A549 (cell line): ENCODE measurements around the gene ADAMTS16. TPM values are rescaled to one million over a fixed set of nuclear protein-coding genes. Genes with fewer than 3 reads are reported as not detected.

Source experiments
- ATAC-seq, 2 experiments: fragments of 200-7000 bp in 1 of 2; fragments of >200 bp in 1 of 2; cut with Nextera tagmentation in 1 of 2; cut with Tn5 transposase in 1 of 2; 3 replicates each; pipeline versions ENCODE4 v1.8.0 to v1.9.1; 2018 to 2020; ENCODE audit warnings: mild to moderate bottlenecking in 1 of 2, moderate library complexity in 1 of 2
- CTCF ChIA-PET: fragments of 300-600 bp; sonication (Branson Sonifier 250); formaldehyde crosslinking; extraction: SDS; loops from one replicate; lab custom pipeline; 2021; ENCODE audit warnings: antibody characterized with exemption, inconsistent platforms; lab: Yijun Ruan, JAX
- POLR2A ChIA-PET: fragments of 350-600 bp; formaldehyde crosslinking; extraction: SDS; loops from one replicate; lab custom pipeline; 2021; ENCODE audit warnings: antibody characterized with exemption, inconsistent platforms; lab: Yijun Ruan, JAX
- DNase-seq, 2 experiments: peaks; one replicate each; pipeline versions ENCODE4 v3.0.0 to v3.0.0-alpha.2; 2011 to 2016; ENCODE audit warnings: low read depth in 1 of 2, low spot score in 1 of 2
- FAIRE-seq: peaks from 2 replicates; lab custom pipeline; 2011; peaks lifted over from hg19 to GRCh38; lab: Jason Lieb, UNC
- H3K27ac ChIP-seq, 2 experiments: fragments of >200 bp; sonication (Bioruptor Twin); formaldehyde crosslinking; 3 replicates each; pipeline ENCODE4 v1.5.1; 2016 to 2017
- H3K4me1 ChIP-seq: fragments of >200 bp; sonication (Bioruptor Twin); formaldehyde crosslinking; 3 replicates; pipeline ENCODE4 v1.6.1; 2016
- H3K4me2 ChIP-seq: fragments of >200 bp; sonication (Bioruptor Twin); formaldehyde crosslinking; 3 replicates; pipeline ENCODE4 v1.6.1; 2016
- H3K4me3 ChIP-seq: fragments of >200 bp; sonication (Bioruptor Twin); formaldehyde crosslinking; 3 replicates; pipeline ENCODE4 v1.5.1; 2016
- H3K9me3 ChIP-seq: fragments of >200 bp; sonication (Bioruptor Twin); formaldehyde crosslinking; 3 replicates; pipeline ENCODE4 v1.6.1; 2016
- ATOH8 ChIP-seq: fragments of 250-450 bp; sonication (Bioruptor Pico); IDR thresholded peaks from 2 replicates; pipeline ENCODE4 v1.5.0; 2020; ENCODE audit warnings: low read depth, mild to moderate bottlenecking, moderate library complexity
- CEBPB ChIP-seq, 2 experiments: fragments of >200 bp in 1 of 2; sonication (Bioruptor Twin) in 1 of 2; formaldehyde crosslinking in 1 of 2; IDR thresholded peaks; 2 replicates each; pipeline ENCODE4 v1.6.1; 2012 to 2016
- CHD2 ChIP-seq: fragments of 150-350 bp; IDR thresholded peaks from 2 replicates; pipeline ENCODE4 v1.6.1; 2014; ENCODE audit warnings: low read length; ENCODE audit not compliant: partially characterized antibody
- EHMT2 ChIP-seq: fragments of 200-600 bp; sonication (generic); IDR thresholded peaks from 2 replicates; pipeline ENCODE4 v1.6.1; 2016; ENCODE audit warnings: antibody characterized with exemption, low read depth, mild to moderate bottlenecking, moderate library complexity
- FOSB ChIP-seq: fragments of 250-450 bp; sonication (Bioruptor Pico); IDR thresholded peaks from 2 replicates; pipeline ENCODE4 v1.5.0; 2020; ENCODE audit warnings: mild to moderate bottlenecking, moderate library complexity
- FOXS1 ChIP-seq: fragments of 250-450 bp; sonication (Bioruptor Pico); IDR thresholded peaks from 2 replicates; pipeline ENCODE4 v1.5.0; 2020; ENCODE audit warnings: mild to moderate bottlenecking, moderate library complexity
- GATA3 ChIP-seq: IDR thresholded peaks from 2 replicates; pipeline ENCODE4 v1.6.1; 2012; ENCODE audit warnings: borderline replicate concordance
- HDAC2 ChIP-seq: fragments of 200-600 bp; sonication (generic); IDR thresholded peaks from 2 replicates; pipeline ENCODE4 v1.6.1; 2016
- HOXA7 ChIP-seq: fragments of 250-450 bp; sonication (Bioruptor Pico); IDR thresholded peaks from 2 replicates; pipeline ENCODE4 v1.5.0; 2020; ENCODE audit warnings: mild to moderate bottlenecking, moderate library complexity
- HOXB5 ChIP-seq: fragments of 250-450 bp; sonication (Bioruptor Pico); IDR thresholded peaks from 2 replicates; pipeline ENCODE4 v1.5.0; 2020; ENCODE audit warnings: mild to moderate bottlenecking, moderate library complexity
- KDM1A ChIP-seq: fragments of 200-600 bp; sonication (generic); IDR thresholded peaks from 2 replicates; pipeline ENCODE4 v1.6.1; 2016; ENCODE audit warnings: low read depth, mild to moderate bottlenecking
- MYC ChIP-seq: IDR thresholded peaks from 2 replicates; pipeline ENCODE4 v1.6.1; 2012; ENCODE audit warnings: mild to moderate bottlenecking, inconsistent platforms, low read length, improper control_type of control experiment, borderline replicate concordance
- NFE2L2 ChIP-seq: fragments of 150-350 bp; conservative IDR thresholded peaks from 2 replicates; pipeline ENCODE4 v1.6.1; 2014; ENCODE audit warnings: low read length
- NR3C1 ChIP-seq: fragments of >200 bp; sonication (Bioruptor Twin); formaldehyde crosslinking; IDR thresholded peaks from 3 replicates; pipeline ENCODE4 v1.6.1; 2017
- PHF8 ChIP-seq: fragments of 200-600 bp; sonication (generic); IDR thresholded peaks from 2 replicates; pipeline ENCODE4 v1.6.1; 2016; ENCODE audit warnings: low read depth, mild to moderate bottlenecking, antibody characterized with exemption, moderate library complexity, borderline replicate concordance
- POLR2AphosphoS2 ChIP-seq: conservative IDR thresholded peaks from 2 replicates; pipeline ENCODE4 v1.6.1; 2012; ENCODE audit warnings: low read length, improper control_type of control experiment, inconsistent platforms
- RAD21 ChIP-seq, 2 experiments: fragments of >200 bp in 1 of 2; sonication (Bioruptor Twin) in 1 of 2; formaldehyde crosslinking in 1 of 2; IDR thresholded peaks in 1 of 2; conservative IDR thresholded peaks in 1 of 2; 2 replicates in 1 of 2; 3 replicates in 1 of 2; pipeline ENCODE4 v1.6.1; 2012 to 2018; ENCODE audit warnings: inconsistent platforms in 1 of 2
- RCOR1 ChIP-seq: fragments of 150-350 bp; IDR thresholded peaks from 2 replicates; pipeline ENCODE4 v1.6.1; 2014; ENCODE audit warnings: antibody characterized with exemption, low read length, low read depth
- TFCP2L1 ChIP-seq: fragments of 250-450 bp; sonication (Bioruptor Pico); IDR thresholded peaks from 2 replicates; pipeline ENCODE4 v1.5.0; 2021; ENCODE audit warnings: mild to moderate bottlenecking
- TP53 ChIP-seq: fragments of 250-450 bp; sonication (Bioruptor Pico); IDR thresholded peaks from 2 replicates; pipeline ENCODE4 v1.5.0; 2021; ENCODE audit warnings: mild to moderate bottlenecking, moderate library complexity
- ZC3H11A ChIP-seq: fragments of 450-650 bp; IDR thresholded peaks from 2 replicates; pipeline ENCODE4 v1.6.1; 2014; ENCODE audit warnings: antibody characterized with exemption, mild to moderate bottlenecking
- WGBS: methylation state at CpG from one replicate; pipeline ENCODE4 v1.1.6; 2017; ENCODE audit errors: missing lambda C conversion rate; 5-methylcytosine and 5-hydroxymethylcytosine counted together
- polyA plus RNA-seq, 4 experiments: library from polyadenylated mRNA; depleted of rRNA in 3 of 4; stranded (reverse); fragments of >200 nt; fragmentation: RNase III in 1 of 4; extraction: RNeasy Plus Mini Kit Qiagen cat#74134 plus additional on column Dnase treatment in 1 of 4; gene quantifications; 2 replicates in 3 of 4; 3 replicates in 1 of 4; pipeline ENCODE4 v1.2.3, GENCODE V29; 2011 to 2017
- TF ChIP-seq, protein P1 (sequence below): IDR thresholded peaks from 2 replicates; pipeline ENCODE4 v1.6.1; 2012; ENCODE audit warnings: low read depth, borderline replicate concordance
- TF ChIP-seq, protein P2 (sequence below): IDR thresholded peaks from 2 replicates; pipeline ENCODE4 v1.6.1; 2012

Gene ADAMTS16
- polyA plus RNA-seq, 2 of the 4 experiments (the other 2 are of a cell fraction) = 0.71 to 1.0 TPM

DNA sequence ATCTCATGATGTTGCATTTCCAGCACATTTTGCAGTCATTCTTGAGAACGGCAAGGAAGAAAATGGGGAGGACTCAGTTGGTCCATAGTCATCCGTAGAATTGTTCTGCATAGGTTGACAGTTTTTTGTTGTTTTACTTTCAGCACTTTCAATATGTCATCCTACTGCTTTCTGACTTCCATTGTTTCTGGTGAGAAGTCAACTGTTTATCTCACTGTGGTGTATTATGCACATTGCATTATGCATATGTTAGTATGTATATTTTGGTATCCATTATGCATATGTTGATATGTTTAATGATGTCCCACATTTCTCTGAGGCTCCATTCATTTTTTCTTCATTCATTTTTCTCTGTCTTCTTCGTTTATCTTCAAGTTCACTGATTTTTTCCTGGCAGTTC lies 10.5 kb downstream of the ADAMTS16 start:
- H3K4me3 ChIP-seq = no peak overlapping the region
- H3K4me1 ChIP-seq = peaks cover 1% of the 10 kb centered on the region; the same call in 1 of the 3 replicates
- ChIA-PET POLR2A (no interaction called here), CTCF (no interaction called here)
- ATAC-seq (no peak), FAIRE-seq (no peak), DNase-seq (no peak)
- H3K27ac ChIP-seq = no peak overlapping the region
- H3K9me3 ChIP-seq = peaks cover 24% of the 10 kb centered on the region; the same call in 1 of the 3 replicates
- no peak for TF ChIP-seq HOXA7 (CRISPR knock-in tag)
- TF ChIP-seq HOXB5 (CRISPR knock-in tag) = no peak
- TF ChIP-seq MYC = no peak
- no peak for TF ChIP-seq TFCP2L1 (CRISPR knock-in tag)
- no peak for TF ChIP-seq POLR2AphosphoS2
- TF ChIP-seq GATA3 = no peak
- no peak for TF ChIP-seq KDM1A
- TF ChIP-seq RCOR1 = no peak
- TF ChIP-seq NFE2L2 = no peak
- 38% methylated on average over 3 of the region's 3 CpGs for WGBS
- H3K4me2 ChIP-seq = no peak overlapping the region

- Histone ChIP-seq H3K27ac (no peak overlapping the region), H3K4me1 (peaks cover 12% of the 10 kb centered on the region; the same call in 2 of the 3 replicates), H3K4me2 (no peak overlapping the region), H3K9me3 (peaks cover 15% of the 10 kb centered on the region; the same call in 1 of the 3 replicates), H3K4me3 (no peak overlapping the region)
- ATAC-seq (no peak), FAIRE-seq (no peak), DNase-seq (no peak)
- POLR2A ChIA-PET = no interaction called here
- CTCF ChIA-PET = interaction anchor here (1.4 kb wide), 1 partner anchor 11 kb away, joined by 3 read pairs; no protein-coding TSS in a partner anchor
- TF ChIP-seq KDM1A = no peak
- no peak for TF ChIP-seq HDAC2
- TF ChIP-seq NFE2L2 = no peak
- no peak for TF ChIP-seq PHF8
- no peak for TF ChIP-seq NR3C1
- TF ChIP-seq FOSB (CRISPR knock-in tag) = no peak
- TF ChIP-seq, protein P1, sequence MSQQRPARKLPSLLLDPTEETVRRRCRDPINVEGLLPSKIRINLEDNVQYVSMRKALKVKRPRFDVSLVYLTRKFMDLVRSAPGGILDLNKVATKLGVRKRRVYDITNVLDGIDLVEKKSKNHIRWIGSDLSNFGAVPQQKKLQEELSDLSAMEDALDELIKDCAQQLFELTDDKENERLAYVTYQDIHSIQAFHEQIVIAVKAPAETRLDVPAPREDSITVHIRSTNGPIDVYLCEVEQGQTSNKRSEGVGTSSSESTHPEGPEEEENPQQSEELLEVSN = no peak
- TF ChIP-seq RAD21 (conservative IDR thresholded peaks at IDR 0.05 in 1 of 2, IDR thresholded peaks at IDR 0.05 in 1 of 2) = no peak
- TF ChIP-seq POLR2AphosphoS2 = no peak
- TF ChIP-seq EHMT2 = no peak
- TF ChIP-seq FOXS1 (CRISPR knock-in tag) = no peak
- 60% methylated on average over 2 of the region's 2 CpGs for WGBS
These were observed 14.6 kb downstream of the ADAMTS16 start for GRCh38 chr5:5154733-5155132.

GRCh38 chr5:5155617-5156016 lies 15.5 kb downstream of the ADAMTS16 start:
- ChIA-PET CTCF (interaction anchor here (1.4 kb wide), 2 partner anchors 10 to 196 kb away, joined by 3 read pairs; no protein-coding TSS in a partner anchor), POLR2A (no interaction called here)
- no peak overlapping the region for H3K4me2 ChIP-seq
- no peak for ATAC-seq
- H3K27ac ChIP-seq = no peak overlapping the region
- FAIRE-seq = no peak
- H3K9me3 ChIP-seq = peaks cover 10% of the 10 kb centered on the region; the same call in 1 of the 3 replicates
- TF ChIP-seq, protein P1 = no peak
- TF ChIP-seq TP53 (no peak), ZC3H11A (no peak), CEBPB (IDR thresholded peaks at IDR 0.05) (no peak), ATOH8 (CRISPR knock-in tag) (no peak), CHD2 (no peak)
- TF ChIP-seq, protein P2, sequence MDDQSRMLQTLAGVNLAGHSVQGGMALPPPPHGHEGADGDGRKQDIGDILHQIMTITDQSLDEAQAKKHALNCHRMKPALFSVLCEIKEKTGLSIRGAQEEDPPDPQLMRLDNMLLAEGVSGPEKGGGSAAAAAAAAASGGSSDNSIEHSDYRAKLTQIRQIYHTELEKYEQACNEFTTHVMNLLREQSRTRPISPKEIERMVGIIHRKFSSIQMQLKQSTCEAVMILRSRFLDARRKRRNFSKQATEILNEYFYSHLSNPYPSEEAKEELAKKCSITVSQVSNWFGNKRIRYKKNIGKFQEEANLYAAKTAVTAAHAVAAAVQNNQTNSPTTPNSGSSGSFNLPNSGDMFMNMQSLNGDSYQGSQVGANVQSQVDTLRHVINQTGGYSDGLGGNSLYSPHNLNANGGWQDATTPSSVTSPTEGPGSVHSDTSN = no peak
- WGBS = 87% methylated on average over 1 of the region's 1 CpG
- no peak overlapping the region for H3K4me3 ChIP-seq
- DNase-seq = no peak
- H3K4me1 ChIP-seq = peaks cover 13% of the 10 kb centered on the region; the same call in 2 of the 3 replicates
